Effector CD8-positive, alpha-beta T cell (primary cell): ENCODE data around the gene SLC12A2.

Experiments
- DNase-seq: peaks from one replicate; lab custom pipeline; 2025; lab: John Stamatoyannopoulos, UW

SLC12A2 gene

DNA sequence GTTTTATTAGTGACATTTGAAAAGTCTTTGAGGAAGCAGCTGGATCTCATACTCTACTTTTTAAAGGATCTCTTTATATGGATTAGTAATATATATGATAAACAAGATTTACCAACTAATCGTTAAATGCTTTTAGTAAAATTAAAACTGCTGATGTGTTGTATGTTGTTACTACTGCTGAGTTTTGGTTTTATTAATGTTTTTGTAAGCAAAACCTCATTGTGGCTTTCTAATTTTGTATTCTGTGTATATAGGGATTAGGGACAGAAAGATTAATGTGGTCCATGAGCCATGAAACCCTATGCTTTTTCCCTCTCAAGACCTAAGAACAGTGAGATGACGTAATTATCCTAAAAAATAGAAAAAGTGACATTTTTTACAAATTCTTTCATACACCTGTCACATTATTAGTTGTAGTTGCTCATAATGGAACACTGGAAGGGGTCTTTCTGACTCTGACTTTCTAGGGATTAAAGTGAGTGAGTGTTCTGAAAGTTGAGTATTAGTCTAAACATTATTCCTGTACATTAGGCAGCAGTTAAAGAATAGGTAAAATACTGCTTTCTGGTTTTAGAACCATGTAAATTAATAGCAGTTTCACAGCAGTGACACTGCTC lies 85.9 kb downstream of the SLC12A2 start:
- no peak for DNase-seq

DNA sequence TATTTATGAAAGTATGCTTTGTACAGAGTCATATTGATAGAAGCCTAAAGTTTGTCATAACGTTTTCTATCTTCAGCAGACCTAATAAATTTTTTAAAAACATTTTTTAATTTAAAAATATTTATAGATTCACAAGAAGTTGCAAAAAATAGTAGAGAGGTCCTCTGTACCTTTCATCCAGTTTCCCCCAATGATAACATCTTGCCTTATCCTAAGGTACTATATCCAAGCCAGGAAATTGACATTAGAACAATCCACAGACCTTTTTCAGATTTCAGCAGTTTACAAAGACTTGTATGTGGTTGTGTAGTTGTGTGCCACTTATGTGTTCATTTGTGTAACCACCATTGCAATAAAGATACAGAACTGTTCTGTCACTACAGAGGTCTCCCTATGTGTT lies 88.5 kb downstream of the SLC12A2 start:
- no peak for DNase-seq

GRCh38 chr5:128174951-128175350 lies 91.4 kb downstream of the SLC12A2 start:
- DNase-seq, result no peak

DNA sequence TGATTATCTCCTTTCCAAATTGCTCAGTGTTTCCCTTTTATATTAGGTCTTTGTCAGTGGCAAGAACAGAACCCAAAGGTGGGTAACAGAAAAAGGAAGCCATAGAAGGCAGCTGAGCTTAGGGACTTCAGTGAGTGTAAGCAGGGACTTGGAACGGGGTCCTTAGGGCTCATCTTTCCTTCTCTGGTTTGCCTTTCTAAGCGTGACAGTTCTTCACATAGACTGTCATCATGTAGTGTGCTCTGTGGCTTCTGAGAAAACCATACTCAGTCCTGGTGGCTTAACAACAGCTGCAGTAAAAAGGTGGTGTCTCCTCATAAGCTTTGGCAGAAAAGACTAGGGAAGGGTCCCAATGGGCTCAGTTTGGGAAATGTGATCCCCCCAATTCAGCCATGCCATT lies 108.8 kb downstream of the SLC12A2 start:
- DNase-seq, result no peak

- DNase-seq, result no peak
Observed at GRCh38 chr5:128193665-128194390, 110.3 kb downstream of the SLC12A2 start.

DNA sequence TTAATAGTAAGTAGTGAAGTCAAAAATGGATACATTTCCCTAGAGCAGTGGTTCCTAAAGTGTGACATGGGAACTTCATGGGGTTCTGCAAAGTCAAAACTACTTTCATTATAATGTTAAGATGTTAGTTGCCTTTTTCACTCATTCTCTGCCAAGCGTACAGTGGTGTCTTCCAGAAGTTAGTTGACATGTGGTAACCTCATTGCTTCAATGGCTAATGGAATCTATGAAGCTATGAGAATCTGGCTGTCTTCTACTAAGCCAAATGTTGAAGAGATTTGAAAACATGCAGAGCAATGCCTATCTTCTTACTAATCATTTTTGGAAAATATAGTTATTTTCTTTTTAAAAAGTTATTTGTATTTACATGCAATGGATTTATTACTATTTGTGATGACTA lies 111.8 kb downstream of the SLC12A2 start:
- no peak for DNase-seq

GRCh38 chr5:128196080-128196479 lies 112.5 kb downstream of the SLC12A2 start:
- no peak for DNase-seq

DNA sequence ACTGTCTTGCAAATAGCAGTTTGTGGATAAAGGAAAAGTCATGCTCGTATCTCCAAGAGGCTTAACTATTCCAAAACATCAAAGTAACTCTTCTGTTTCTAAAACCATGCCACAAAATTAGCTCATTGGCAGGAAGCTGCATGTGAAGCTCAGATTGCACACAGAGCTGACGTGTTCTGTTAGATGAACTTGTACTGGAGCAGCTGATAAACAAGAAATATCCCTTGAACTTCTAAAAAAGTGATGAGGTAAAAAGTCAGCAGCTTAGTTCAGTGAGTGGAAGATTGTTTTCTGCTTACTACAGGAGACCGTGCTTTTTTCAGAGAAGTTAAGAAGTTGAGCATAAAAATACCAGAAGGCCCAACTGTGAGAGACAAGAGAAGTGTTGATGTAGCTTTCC lies 113.2 kb downstream of the SLC12A2 start:
- DNase-seq, result no peak

GRCh38 chr5:128197896-128198522 lies 114.4 kb downstream of the SLC12A2 start:
- DNase-seq, result no peak

GRCh38 chr5:128199104-128199503 lies 115.5 kb downstream of the SLC12A2 start:
- no peak for DNase-seq

DNA sequence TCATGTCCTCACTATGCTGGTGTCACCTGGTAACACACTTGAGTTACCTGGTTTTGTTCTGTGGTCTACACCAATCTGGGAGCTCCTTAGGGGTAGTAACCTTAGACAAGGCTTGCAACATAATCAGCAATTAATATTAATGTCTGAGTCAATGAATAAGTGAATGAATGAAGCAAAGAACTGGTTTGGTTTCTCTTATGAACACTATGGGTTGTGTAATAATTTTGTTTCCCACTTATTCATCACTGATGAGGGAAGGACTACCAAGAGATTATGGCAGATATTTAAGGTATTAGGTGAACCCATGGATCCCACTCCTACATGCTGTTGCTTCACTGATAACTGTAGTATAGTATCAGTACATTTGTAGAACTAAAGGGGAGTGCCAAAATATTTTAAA lies 116.0 kb downstream of the SLC12A2 start:
- no peak for DNase-seq

- peak; percentile 69 for DNase-seq
Observed at GRCh38 chr5:128201065-128201926, 117.7 kb downstream of the SLC12A2 start.

- DNase-seq, result no peak
Observed at GRCh38 chr5:128202320-128202719, 118.8 kb downstream of the SLC12A2 start.

DNA sequence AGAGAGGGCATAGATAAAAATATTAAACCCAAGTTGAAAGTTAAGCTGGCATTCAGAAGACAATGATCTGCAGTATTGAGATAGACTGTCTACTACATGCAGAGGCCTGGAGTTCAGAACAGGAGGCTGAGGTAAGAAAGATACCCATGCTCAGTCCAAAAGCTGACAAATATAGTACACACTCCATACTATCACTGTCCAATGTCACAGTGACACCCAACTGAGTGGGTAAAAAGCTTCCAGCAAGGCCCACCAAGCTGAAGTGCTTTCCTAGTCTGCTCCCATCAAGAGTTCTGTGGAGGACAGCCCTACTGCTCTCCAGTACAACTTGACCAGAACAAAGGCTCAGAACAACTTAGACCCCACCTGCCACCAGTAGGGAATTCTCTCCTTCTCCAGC lies 124.9 kb downstream of the SLC12A2 start:
- DNase-seq, result no peak

GRCh38 chr5:128212191-128212806 lies 128.7 kb downstream of the SLC12A2 start:
- no peak for DNase-seq

DNA sequence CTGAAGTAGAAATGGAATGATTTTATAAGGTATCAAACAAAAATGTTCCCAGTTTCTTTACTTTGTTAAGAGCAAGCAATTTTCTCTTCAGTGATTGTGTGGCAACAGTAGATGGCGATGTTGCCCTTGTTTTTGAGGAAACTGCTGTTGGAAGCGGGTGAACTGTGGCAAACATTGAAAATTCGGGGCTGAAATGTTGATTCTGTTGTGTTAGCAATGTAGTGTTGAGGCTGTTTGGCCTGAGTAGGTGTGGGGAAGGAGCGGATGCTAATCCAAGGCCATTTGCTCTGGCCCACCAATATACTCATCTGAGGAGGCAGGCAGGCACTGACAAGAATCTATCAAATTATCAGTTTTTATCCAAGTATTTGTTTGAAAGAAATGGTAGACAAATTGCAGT lies 129.8 kb downstream of the SLC12A2 start:
- DNase-seq, result no peak

- DNase-seq, result no peak
Observed at GRCh38 chr5:128213833-128214232, 130.3 kb downstream of the SLC12A2 start.

DNA sequence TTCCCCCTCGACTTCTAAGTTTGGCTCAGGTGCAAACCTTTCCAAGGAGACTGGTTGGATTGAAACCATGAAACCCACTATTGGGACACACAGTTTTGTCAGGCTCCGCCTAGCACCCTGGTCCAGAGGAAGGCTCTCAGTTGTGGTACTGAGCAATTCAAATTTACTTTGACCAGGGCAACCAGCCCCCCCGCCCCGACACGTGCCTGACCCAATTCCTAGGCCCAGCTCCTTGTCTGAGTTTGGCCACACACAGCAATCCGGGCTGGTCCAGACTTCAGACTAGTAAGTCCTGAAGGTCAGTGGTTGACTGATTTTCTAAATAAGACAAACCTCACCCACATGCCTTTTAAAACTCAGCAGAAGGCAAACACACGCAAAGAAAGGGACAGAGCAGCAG lies 132.7 kb downstream of the SLC12A2 start:
- DNase-seq, result no peak

GRCh38 chr5:128216860-128217531 lies 133.4 kb downstream of the SLC12A2 start:
- DNase-seq, result no peak

GRCh38 chr5:128220841-128221240 lies 137.3 kb downstream of the SLC12A2 start:
- no peak for DNase-seq

GRCh38 chr5:128224336-128224735 lies 140.8 kb downstream of the SLC12A2 start:
- DNase-seq, result no peak
